ENCODE results near the gene SELENOO. TPM values are rescaled to one million over a fixed set of nuclear protein-coding genes. Genes with fewer than 3 reads are reported as not detected.

Gene SELENOO
- total RNA-seq, 4 donors from 2014 or later = 20.7 to 50.6 (median 31.0) TPM

- Histone ChIP-seq H3K9me3 (no peaks in the 10 kb centered on the region), H3K27me3 (peaks cover 5% of the 10 kb centered on the region), H3K36me3 (no peaks in the 10 kb centered on the region), H3K4me3 (replicated peaks in 1 of 3) (no peak overlapping the region), H3K27ac (no peak overlapping the region), H3K4me1 (peaks cover 28 to 45% of the 10 kb centered on the region in 2 donors)
- intact Hi-C loops (cut with DNase I) = no loop called here
- DNase-seq = no peak
- no peak for TF ChIP-seq POLR2A (IDR thresholded peaks at IDR 0.05)
- TF ChIP-seq CTCF (IDR thresholded peaks at IDR 0.05) = no peak
- WGBS, 2 donors = 88 to 92% methylated on average over 9 to 15 of the region's 15 CpGs
Measured at GRCh38 chr22:50264946-50265669, 64.3 kb downstream of the SELENOO start.

- no peak overlapping the region for H3K27ac ChIP-seq
- WGBS, 2 donors = 80 to 88% methylated on average over 10 to 12 of the region's 37 CpGs
- no peak for DNase-seq
- H3K9me3 ChIP-seq = no peaks in the 10 kb centered on the region
- H3K4me1 ChIP-seq = peaks cover 40 to 51% of the 10 kb centered on the region in 2 donors
- no peaks in the 10 kb centered on the region for H3K36me3 ChIP-seq
- peaks cover 4% of the 10 kb centered on the region for H3K27me3 ChIP-seq
- intact Hi-C loops (cut with DNase I) = no loop called here
- peak overlapping the region in 1 of 3 donors; percentile 18 for H3K4me3 ChIP-seq (replicated peaks in 1 of 3)
- TF ChIP-seq POLR2A (IDR thresholded peaks at IDR 0.05) (no peak), CTCF (IDR thresholded peaks at IDR 0.05) (no peak)
Measured at GRCh38 chr22:50266994-50267393, 66.2 kb downstream of the SELENOO start.

Other genes with a start within 250 kb of the SELENOO start
- 100 to 1,000 TPM in 1 of 4 donors, 10 to 100 TPM in 3; 45.4 to 108 (median 73.2) TPM for gene PIM3, start 240.2 kb upstream of the SELENOO start, total RNA-seq
- gene IL17REL, start 188.2 kb upstream of the SELENOO start, total RNA-seq = not detected
- gene TTLL8, start 142.7 kb upstream of the SELENOO start, total RNA-seq = not detected
- under 1 TPM in 1 of 4 donors, not detected in 3; 0.11 TPM for gene MLC1, start 115.6 kb upstream of the SELENOO start, total RNA-seq
- gene MOV10L1, start 111.0 kb upstream of the SELENOO start, total RNA-seq = 1 to 10 TPM in 2 of 4 donors, under 1 TPM in 2; 0.33 to 1.5 (median 1.0) TPM
- 10 to 100 TPM in 3 of 4 donors, 1 to 10 TPM in 1; 9.0 to 12.1 (median 10.9) TPM for gene PANX2, start 30.3 kb upstream of the SELENOO start, total RNA-seq
- gene TRABD, start 15.1 kb upstream of the SELENOO start, total RNA-seq = 10 to 100 TPM; 26.6 to 51.9 (median 31.5) TPM
- 100 to 1,000 TPM in 1 of 4 donors, 10 to 100 TPM in 3; 64.6 to 102 (median 80.3) TPM for gene TUBGCP6, start 44.0 kb downstream of the SELENOO start, total RNA-seq
- 10 to 100 TPM; 31.4 to 42.7 (median 32.5) TPM for gene HDAC10, start 50.3 kb downstream of the SELENOO start, total RNA-seq
- gene MAPK12, start 60.7 kb downstream of the SELENOO start, total RNA-seq = 1 to 10 TPM; 3.1 to 5.1 (median 3.7) TPM
- 1 to 10 TPM; 2.8 to 4.7 (median 4.0) TPM for gene MAPK11, start 69.4 kb downstream of the SELENOO start, total RNA-seq
- 100 to 1,000 TPM; 143 to 266 (median 215) TPM for gene PLXNB2, start 106.6 kb downstream of the SELENOO start, total RNA-seq
- 10 to 100 TPM in 2 of 4 donors, 1 to 10 TPM in 2; 4.3 to 14.3 (median 9.3) TPM for gene DENND6B, start 126.0 kb downstream of the SELENOO start, total RNA-seq
- gene PPP6R2, start 142.3 kb downstream of the SELENOO start, total RNA-seq = 100 to 1,000 TPM in 1 of 4 donors, 10 to 100 TPM in 3; 65.7 to 103 (median 74.0) TPM

Measured in thyroid gland (tissue), 4 donors.